Prostate gland (tissue), 2 donors: ENCODE measurements around the gene TRPV3. TPM values are rescaled to one million over a fixed set of nuclear protein-coding genes. Genes with fewer than 3 reads are reported as not detected.

Experiments used
- DNase-seq: peaks from one replicate; pipeline ENCODE4 v3.0.0-alpha.2; 2019; ENCODE audit warnings: low spot score
- H3K27ac ChIP-seq, 2 donors: fragments of 200-600 bp; sonication (generic); 2 replicates each; pipeline ENCODE4 v1.5.1; 2017 to 2019
- H3K27me3 ChIP-seq: fragments of 200-600 bp; sonication (generic); replicated peaks from 2 replicates; pipeline ENCODE4 v1.5.1; 2019; ENCODE audit not compliant: insufficient read depth
- H3K36me3 ChIP-seq, 2 donors: fragments of 200-600 bp; sonication (generic); 1 replicate in 1 of 2; 2 replicates in 1 of 2; pipeline versions ENCODE4 v1.5.1 to v1.8.1; 2017 to 2019
- H3K4me1 ChIP-seq: fragments of 200-600 bp; sonication (generic); replicated peaks from 2 replicates; pipeline ENCODE4 v1.5.1; 2019
- H3K4me3 ChIP-seq, 2 donors: fragments of 200-600 bp; sonication (generic); 2 replicates each; pipeline ENCODE4 v1.5.1; 2017 to 2019
- H3K9me3 ChIP-seq: fragments of 200-600 bp; sonication (generic); 2 replicates; pipeline ENCODE4 v1.5.1; 2017
- POLR2A ChIP-seq: fragments of 450-650 bp; IDR thresholded peaks from one replicate; pipeline ENCODE4 v1.6.1; 2016; ENCODE audit warnings: antibody characterized with exemption, mild to moderate bottlenecking
- POLR2AphosphoS5 ChIP-seq: sonication (generic); formaldehyde crosslinking; IDR thresholded peaks from one replicate; pipeline ENCODE4 v1.6.1; 2017; ENCODE audit warnings: antibody characterized with exemption
- WGBS: methylation state at CpG from one replicate; pipeline ENCODE4 v1.1.5; 2018; 5-methylcytosine and 5-hydroxymethylcytosine counted together
- intact Hi-C: fragments of 100-400 bp; cut with DNase I; formaldehyde crosslinking; loops from one replicate; pipeline ENCODE4 v1.14.2; 2022
- total RNA-seq, 2 donors: library from RNA; depleted of rRNA; stranded (reverse); fragments of >200 nt; gene quantifications; one replicate each; pipeline ENCODE4 v1.1.0, GENCODE V29; 2016
- TF ChIP-seq, protein P1 (sequence below), 4 experiments: fragments of 200-600 bp in 2 of 4; fragments of 450-650 bp in 2 of 4; sonication (generic) in 2 of 4; IDR thresholded peaks; 1 replicate in 3 of 4; 2 replicates in 1 of 4; pipeline ENCODE4 v1.5.1; 2016 to 2019; ENCODE audit warnings: antibody characterized with exemption in 4 of 4, mild to moderate bottlenecking in 2 of 4, moderate library complexity in 2 of 4

The TRPV3 gene
- total RNA-seq, 2 donors from 2014 or later, result 10.5 TPM; not detected in 1

GRCh38 chr17:3535253-3535995 lies 22.2 kb downstream of the TRPV3 start:
- intact Hi-C loops, result no loop called here
- no peaks in the 10 kb centered on the region for H3K27me3 ChIP-seq
- no peaks in the 10 kb centered on the region for H3K9me3 ChIP-seq
- no peak overlapping the region for H3K27ac ChIP-seq
- WGBS, result 3% methylated on average over 43 of the region's 44 CpGs
- no peak for DNase-seq
- H3K4me1 ChIP-seq, result no peaks in the 10 kb centered on the region
- H3K4me3 ChIP-seq, result peak overlapping the region; percentile 11 to 19
- no peaks in the 10 kb centered on the region for H3K36me3 ChIP-seq
- TF ChIP-seq, protein P1, sequence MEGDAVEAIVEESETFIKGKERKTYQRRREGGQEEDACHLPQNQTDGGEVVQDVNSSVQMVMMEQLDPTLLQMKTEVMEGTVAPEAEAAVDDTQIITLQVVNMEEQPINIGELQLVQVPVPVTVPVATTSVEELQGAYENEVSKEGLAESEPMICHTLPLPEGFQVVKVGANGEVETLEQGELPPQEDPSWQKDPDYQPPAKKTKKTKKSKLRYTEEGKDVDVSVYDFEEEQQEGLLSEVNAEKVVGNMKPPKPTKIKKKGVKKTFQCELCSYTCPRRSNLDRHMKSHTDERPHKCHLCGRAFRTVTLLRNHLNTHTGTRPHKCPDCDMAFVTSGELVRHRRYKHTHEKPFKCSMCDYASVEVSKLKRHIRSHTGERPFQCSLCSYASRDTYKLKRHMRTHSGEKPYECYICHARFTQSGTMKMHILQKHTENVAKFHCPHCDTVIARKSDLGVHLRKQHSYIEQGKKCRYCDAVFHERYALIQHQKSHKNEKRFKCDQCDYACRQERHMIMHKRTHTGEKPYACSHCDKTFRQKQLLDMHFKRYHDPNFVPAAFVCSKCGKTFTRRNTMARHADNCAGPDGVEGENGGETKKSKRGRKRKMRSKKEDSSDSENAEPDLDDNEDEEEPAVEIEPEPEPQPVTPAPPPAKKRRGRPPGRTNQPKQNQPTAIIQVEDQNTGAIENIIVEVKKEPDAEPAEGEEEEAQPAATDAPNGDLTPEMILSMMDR (IDR thresholded peaks at IDR 0.05), result peak in 2 of 4 experiments; percentile 24 to 67
- TF ChIP-seq POLR2AphosphoS5 (no peak), POLR2A (no peak)

DNA sequence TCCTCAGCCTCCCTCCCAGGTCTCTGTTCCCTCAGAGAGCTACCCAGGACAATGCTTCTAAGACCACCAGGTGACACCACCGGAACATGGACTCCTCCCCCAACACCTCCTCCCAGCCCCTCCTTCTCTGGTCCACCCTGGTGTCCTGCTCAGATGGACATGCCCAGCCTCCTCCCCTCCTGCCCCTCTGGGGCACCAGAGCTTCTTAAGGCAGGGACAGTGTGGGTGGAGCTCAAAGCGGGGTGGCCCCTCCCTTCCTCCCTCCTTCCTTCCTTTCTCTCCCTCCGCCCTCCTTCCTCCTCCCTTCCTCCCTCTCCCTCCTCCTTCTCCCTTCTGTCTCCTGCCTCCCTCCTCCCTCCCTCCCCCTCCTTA lies 22.7 kb downstream of the TRPV3 start:
- Histone ChIP-seq H3K9me3 (no peaks in the 10 kb centered on the region), H3K36me3 (no peaks in the 10 kb centered on the region), H3K27ac (no peak overlapping the region), H3K4me3 (no peak overlapping the region), H3K4me1 (no peaks in the 10 kb centered on the region), H3K27me3 (no peaks in the 10 kb centered on the region)
- intact Hi-C loops, result no loop called here
- DNase-seq, result no peak
- no peak for TF ChIP-seq POLR2AphosphoS5
- TF ChIP-seq POLR2A, result no peak
- TF ChIP-seq, protein P1 (IDR thresholded peaks at IDR 0.05), result no peak
- WGBS, result 28% methylated on average over 3 of the region's 3 CpGs

DNA sequence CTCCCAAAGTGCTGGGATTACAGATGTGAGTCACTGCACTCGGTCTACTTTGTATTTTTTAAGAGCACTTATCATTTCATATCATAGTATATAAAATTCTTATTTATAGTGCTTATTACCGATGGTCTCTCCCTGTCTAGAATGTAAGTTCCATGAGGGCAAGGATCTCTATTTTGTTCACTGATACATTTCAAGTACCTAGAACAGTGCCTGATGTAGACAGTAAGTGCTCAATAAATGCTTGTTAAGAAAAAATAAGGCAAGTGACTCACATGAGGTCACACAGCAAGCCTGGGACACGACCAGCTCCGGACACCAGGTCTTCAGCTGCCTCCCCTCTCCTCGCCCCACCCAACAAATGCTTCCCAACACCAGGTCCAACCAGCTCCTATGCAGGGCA lies 23.9 kb downstream of the TRPV3 start:
- Histone ChIP-seq H3K27me3 (no peaks in the 10 kb centered on the region), H3K9me3 (no peaks in the 10 kb centered on the region), H3K4me3 (no peak overlapping the region), H3K27ac (no peak overlapping the region), H3K4me1 (no peaks in the 10 kb centered on the region), H3K36me3 (no peaks in the 10 kb centered on the region)
- TF ChIP-seq POLR2A, result no peak
- TF ChIP-seq POLR2AphosphoS5, result no peak
- TF ChIP-seq, protein P1 (IDR thresholded peaks at IDR 0.05), result no peak
- WGBS, result 91% methylated on average over 5 of the region's 5 CpGs
- intact Hi-C loops, result no loop called here
- no peak for DNase-seq

- no peak for DNase-seq
- intact Hi-C loops, result no loop called here
- no peaks in the 10 kb centered on the region for H3K9me3 ChIP-seq
- H3K4me3 ChIP-seq, result no peak overlapping the region
- H3K36me3 ChIP-seq, result no peaks in the 10 kb centered on the region
- H3K27me3 ChIP-seq, result no peaks in the 10 kb centered on the region
- TF ChIP-seq, protein P1 (IDR thresholded peaks at IDR 0.05), result no peak
- H3K27ac ChIP-seq, result no peak overlapping the region
- 97% methylated on average over 7 of the region's 10 CpGs for WGBS
- no peaks in the 10 kb centered on the region for H3K4me1 ChIP-seq
Measured at GRCh38 chr17:3532859-3533142, 24.8 kb downstream of the TRPV3 start.

- H3K4me1 ChIP-seq, result no peaks in the 10 kb centered on the region
- H3K27me3 ChIP-seq, result no peaks in the 10 kb centered on the region
- 90% methylated on average over 34 of the region's 36 CpGs for WGBS
- intact Hi-C loops, result no loop called here
- no peak overlapping the region for H3K27ac ChIP-seq
- H3K4me3 ChIP-seq, result no peak overlapping the region
- no peaks in the 10 kb centered on the region for H3K9me3 ChIP-seq
- H3K36me3 ChIP-seq, result no peaks in the 10 kb centered on the region
- no peak for DNase-seq
- TF ChIP-seq, protein P1 (IDR thresholded peaks at IDR 0.05), result no peak
- TF ChIP-seq POLR2A (no peak), POLR2AphosphoS5 (no peak)
Measured at GRCh38 chr17:3532106-3532858, 25.3 kb downstream of the TRPV3 start.
